ENCODE results near the gene CHRM4. TPM values are rescaled to one million over a fixed set of nuclear protein-coding genes. Genes with fewer than 3 reads are reported as not detected.

Gene CHRM4
- total RNA-seq, 5 donors from 2014 or later (not counting 1 experiment from before 2014, with no cell fraction given), result 0.18 to 3.9 (median 1.5) TPM; not detected in 1

DNA sequence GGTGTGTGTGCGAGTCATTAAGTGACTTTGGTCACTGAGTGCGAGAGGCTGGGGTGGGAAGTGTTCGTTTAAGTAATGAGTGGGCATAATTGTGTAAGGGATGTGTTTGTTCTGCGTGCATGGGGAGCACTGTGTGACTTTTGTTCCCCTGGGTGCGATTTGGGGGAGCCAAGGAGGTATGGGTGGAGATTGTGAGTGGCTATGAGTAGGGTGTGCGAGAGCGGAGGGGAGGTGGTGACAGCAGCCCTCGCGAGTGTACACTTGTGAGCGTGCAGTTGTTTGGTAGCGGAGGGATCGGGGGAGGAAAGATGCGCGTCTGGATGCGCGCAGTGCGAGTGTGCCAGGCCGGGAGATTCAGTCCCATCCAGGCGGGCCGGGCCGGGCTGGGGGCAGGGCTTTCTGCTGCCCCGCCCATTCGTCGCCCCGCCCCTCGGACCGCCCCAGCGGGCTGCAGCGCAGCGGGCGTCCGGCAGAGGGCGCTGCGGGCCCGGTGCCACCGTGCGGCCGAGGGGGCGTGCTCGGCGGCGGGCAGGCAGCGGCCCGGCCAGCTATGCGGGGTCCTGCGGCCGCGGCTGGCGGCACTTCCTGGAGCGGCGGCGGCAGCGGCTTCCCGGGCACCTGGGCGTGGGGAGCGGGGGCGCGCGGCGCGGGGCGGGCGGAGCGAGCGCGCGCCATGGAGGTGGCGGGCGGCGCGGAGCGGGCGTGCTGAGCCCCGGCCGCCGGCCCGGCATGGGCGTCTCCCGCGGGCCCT, 44.5 kb downstream of the CHRM4 start, which contains the start of gene DGKZ:
Gene DGKZ, plus strand, starts transcription at position 578 of the 751 bp plus-strand sequence. CDS start 197 bp downstream, outside the sequence.
- ATAC-seq (replicated peaks in 1 of 4), result peak; percentile 68 to 84 (median 74)
- POLR2A ChIA-PET, result no interaction called here
- peaks cover 0 to 15% of the 10 kb centered on the region in 2 donors for H3K36me3 ChIP-seq (ENCODE audit: control insufficient read depth in 2 of 2, extremely low read depth in 1 of 2, insufficient read depth in 1 of 2, low read length in 1 of 2)

DNA sequence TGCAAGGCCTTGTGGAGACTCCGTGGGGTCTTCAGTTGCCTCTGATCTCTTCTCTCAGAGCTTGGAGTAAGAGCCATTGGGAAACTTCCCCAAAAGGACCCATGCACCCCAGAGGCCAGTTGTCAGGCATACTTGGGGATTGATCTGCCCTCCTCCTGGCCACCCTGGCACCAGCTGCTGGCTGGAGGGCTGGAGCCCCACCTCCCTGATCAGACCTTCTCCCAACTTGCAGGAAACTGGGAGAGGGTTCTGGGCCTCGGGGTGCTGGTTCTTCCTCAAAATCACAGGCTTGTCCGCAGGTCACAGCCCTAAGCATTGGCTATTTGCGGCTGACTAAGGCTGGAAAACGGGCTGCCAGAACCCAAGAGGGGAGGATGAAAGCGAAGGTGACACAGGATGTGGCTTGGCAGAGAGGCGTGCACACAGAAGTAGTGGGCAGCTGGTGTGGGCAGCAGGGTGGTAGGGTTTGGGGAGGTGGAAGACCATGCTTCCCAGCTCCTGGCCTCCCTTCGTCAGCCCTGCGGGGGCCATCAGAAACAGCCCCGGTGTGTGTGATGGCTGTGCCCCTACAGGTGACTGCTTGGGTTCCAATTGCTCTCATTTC, 45.6 kb downstream of the CHRM4 start:
- WGBS (ENCODE audit: insufficient coverage), result 0% methylated on average over 6 of the region's 10 CpGs
- CTCF ChIA-PET, result interaction anchor here in 1 of 2 donors (0.6 kb wide), 1 partner anchor 11 kb away, joined by 3 read pairs; no protein-coding TSS in a partner anchor
- peak overlapping the region; percentile 56 to 85 for H3K4me3 ChIP-seq (ENCODE audit: control insufficient read depth in 1 of 2, extremely low read depth in 1 of 2, low read length in 1 of 2)

More for the DNA sequence above, 44.5 kb downstream of the CHRM4 start, which contains the start of gene DGKZ:
- peaks cover 0 to 3% of the 10 kb centered on the region in 2 experiments for H3K27me3 ChIP-seq (replicated peaks in 1 of 2; ENCODE audit: control insufficient read depth in 2 of 2, extremely low read depth in 1 of 2, insufficient read depth in 2 of 2, low read length in 1 of 2)
- H3K4me1 Mint-ChIP-seq, result peaks cover 81 to 87% (median 87%) of the 10 kb centered on the region in 3 donors
- WGBS (ENCODE audit: insufficient coverage), result 3% methylated on average over 80 of the region's 80 CpGs
- peak within 1 kb of the TSS; percentile 63 for H3K27ac ChIP-seq (ENCODE audit: low read length)
- H3K4me3 Mint-ChIP-seq, result peak within 1 kb of the TSS; percentile 85 to 94 (median 91)
- peaks cover 64 to 87% of the 10 kb centered on the region in 2 experiments for H3K4me1 ChIP-seq (ENCODE audit: control insufficient read depth in 1 of 2, extremely low read depth in 1 of 2, insufficient read depth in 2 of 2, low read length in 2 of 2)
- H3K4me3 ChIP-seq (ENCODE audit: control insufficient read depth in 1 of 2, extremely low read depth in 1 of 2, low read length in 1 of 2), result peak within 1 kb of the TSS; percentile 89 to 94
- H3K27me3 Mint-ChIP-seq, result no peaks in the 10 kb centered on the region
- H3K9me3 ChIP-seq, result no peaks in the 10 kb centered on the region
- no peaks in the 10 kb centered on the region for H3K36me3 Mint-ChIP-seq
- no peaks in the 10 kb centered on the region for H3K9me3 Mint-ChIP-seq
- CTCF ChIA-PET, result interaction anchor here in 1 of 2 donors (0.6 to 3.1 kb wide), 3 partner anchors 11 to 13 kb away, joined by 3 to 13 read pairs (median 3); no protein-coding TSS in a partner anchor
- H3K27ac Mint-ChIP-seq, result peak within 1 kb of the TSS; percentile 97 to 98
- DNase-seq, result peak; percentile 76 to 96 (median 86)

DNA sequence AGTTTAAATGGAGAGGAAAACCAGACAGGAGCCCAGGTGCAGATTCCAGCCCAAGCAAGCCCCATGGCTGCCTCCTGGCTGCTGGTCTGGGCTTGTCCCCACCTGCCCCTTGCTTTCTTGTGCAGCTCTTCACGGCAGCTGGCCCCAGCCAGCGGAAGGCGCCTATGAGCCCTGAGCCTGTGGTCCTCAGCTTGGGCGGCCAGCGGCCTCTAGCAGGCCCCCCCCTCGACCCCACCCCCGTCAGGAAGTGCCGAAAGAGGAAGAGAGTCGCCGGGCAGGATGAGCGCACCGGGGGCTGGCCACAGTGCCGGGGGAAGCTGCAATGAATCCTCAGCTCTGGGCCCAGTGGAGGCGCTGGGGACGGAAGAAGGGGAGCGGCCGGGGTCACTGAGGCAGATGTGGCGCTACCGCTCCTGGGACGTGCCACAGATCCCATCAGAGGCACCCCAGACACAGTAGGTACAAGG, 46.4 kb downstream of the CHRM4 start:
- WGBS (ENCODE audit: insufficient coverage), result 33% methylated on average over 14 of the region's 20 CpGs
- ChIA-PET CTCF (no interaction called here), POLR2A (interaction anchor here in 1 of 2 donors (1.0 kb wide), 1 partner anchor 12 kb away, joined by 3 read pairs; no protein-coding TSS in a partner anchor)
- DNase-seq, result peak in 1 of 35 experiments; percentile 44
- Mint-ChIP-seq H3K27ac (peak overlapping the region; percentile 88), H3K9me3 (no peaks in the 10 kb centered on the region), H3K4me3 (peak overlapping the region; percentile 81 to 85 (median 83)), H3K36me3 (no peaks in the 10 kb centered on the region), H3K4me1 (peaks cover 78 to 88% (median 83%) of the 10 kb centered on the region in 3 donors), H3K27me3 (no peaks in the 10 kb centered on the region)
- peaks cover 64 to 82% of the 10 kb centered on the region in 2 experiments for H3K4me1 ChIP-seq (ENCODE audit: control insufficient read depth in 1 of 2, extremely low read depth in 1 of 2, insufficient read depth in 2 of 2, low read length in 2 of 2)
- peak overlapping the region; percentile 56 to 85 for H3K4me3 ChIP-seq (ENCODE audit: control insufficient read depth in 1 of 2, extremely low read depth in 1 of 2, low read length in 1 of 2)
- H3K27ac ChIP-seq (ENCODE audit: low read length), result peak overlapping the region; percentile 40
- H3K36me3 ChIP-seq (ENCODE audit: control insufficient read depth in 2 of 2, extremely low read depth in 1 of 2, insufficient read depth in 1 of 2, low read length in 1 of 2), result peaks cover 0 to 6% of the 10 kb centered on the region in 2 donors
- no peak for ATAC-seq (replicated peaks in 1 of 4)
- peaks cover 0 to 3% of the 10 kb centered on the region in 2 experiments for H3K27me3 ChIP-seq (replicated peaks in 1 of 2; ENCODE audit: control insufficient read depth in 2 of 2, extremely low read depth in 1 of 2, insufficient read depth in 2 of 2, low read length in 1 of 2)
- H3K9me3 ChIP-seq, result no peaks in the 10 kb centered on the region

More for the DNA sequence above, 45.6 kb downstream of the CHRM4 start:
- Histone ChIP-seq H3K27ac (ENCODE audit: low read length) (peak overlapping the region; percentile 6), H3K36me3 (ENCODE audit: control insufficient read depth in 2 of 2, extremely low read depth in 1 of 2, insufficient read depth in 1 of 2, low read length in 1 of 2) (peaks cover 0 to 10% of the 10 kb centered on the region in 2 donors), H3K27me3 (replicated peaks in 1 of 2; ENCODE audit: control insufficient read depth in 2 of 2, extremely low read depth in 1 of 2, insufficient read depth in 2 of 2, low read length in 1 of 2) (peaks cover 0 to 3% of the 10 kb centered on the region in 2 experiments), H3K9me3 (no peaks in the 10 kb centered on the region), H3K4me1 (ENCODE audit: control insufficient read depth in 1 of 2, extremely low read depth in 1 of 2, insufficient read depth in 2 of 2, low read length in 2 of 2) (peaks cover 64 to 84% of the 10 kb centered on the region in 2 experiments)
- Mint-ChIP-seq H3K4me1 (peaks cover 81 to 87% (median 87%) of the 10 kb centered on the region in 3 donors), H3K27ac (peak overlapping the region; percentile 88), H3K36me3 (no peaks in the 10 kb centered on the region), H3K27me3 (no peaks in the 10 kb centered on the region), H3K4me3 (peak overlapping the region; percentile 81 to 85 (median 83)), H3K9me3 (no peaks in the 10 kb centered on the region)
- no peak for ATAC-seq (replicated peaks in 1 of 4)
- DNase-seq, result peak in 2 of 35 experiments; percentile 31 to 51
- POLR2A ChIA-PET, result interaction anchor here in 1 of 2 donors (1.0 to 1.1 kb wide), 2 partner anchors 12 to 13 kb away, joined by 3 read pairs; no protein-coding TSS in a partner anchor

DNA sequence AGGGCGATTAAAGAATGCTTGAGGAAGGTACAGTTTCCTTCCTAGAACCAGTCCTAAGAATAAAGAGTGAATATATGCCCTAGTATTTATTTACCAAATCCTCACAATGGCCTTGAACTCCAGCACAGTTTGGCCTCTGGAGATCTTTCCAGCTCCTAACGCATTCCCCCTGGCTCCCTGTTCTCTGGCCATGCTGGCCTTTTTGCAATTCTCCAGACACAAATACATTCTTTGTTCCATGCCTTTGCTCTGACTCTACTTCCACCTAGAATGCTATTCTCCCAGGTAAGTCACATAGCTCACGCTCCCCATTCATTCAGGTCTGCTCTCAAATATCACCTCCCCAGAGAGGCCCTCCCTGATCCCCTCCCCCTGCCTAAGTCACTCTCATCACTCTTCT, 48.1 kb downstream of the CHRM4 start:
- H3K4me1 Mint-ChIP-seq, result peaks cover 76 to 88% (median 82%) of the 10 kb centered on the region in 3 donors
- no peak for ATAC-seq (replicated peaks in 1 of 4)
- no peaks in the 10 kb centered on the region for H3K36me3 ChIP-seq (ENCODE audit: control insufficient read depth in 2 of 2, extremely low read depth in 1 of 2, insufficient read depth in 1 of 2, low read length in 1 of 2)
- POLR2A ChIA-PET, result interaction anchor here in 1 of 2 donors (0.6 kb wide), 1 partner anchor 45 kb away, joined by 4 read pairs; no protein-coding TSS in a partner anchor
- H3K9me3 ChIP-seq, result no peaks in the 10 kb centered on the region
- DNase-seq, result no peak
- no peaks in the 10 kb centered on the region for H3K9me3 Mint-ChIP-seq
- 95% methylated on average over 2 of the region's 3 CpGs for whole genome bisulfite sequencing (ENCODE audit: insufficient coverage)
- H3K27me3 ChIP-seq (replicated peaks in 1 of 2; ENCODE audit: control insufficient read depth in 2 of 2, extremely low read depth in 1 of 2, insufficient read depth in 2 of 2, low read length in 1 of 2), result peaks cover 0 to 7% of the 10 kb centered on the region in 2 experiments
- H3K36me3 Mint-ChIP-seq, result no peaks in the 10 kb centered on the region
- H3K27ac ChIP-seq (ENCODE audit: low read length), result no peak overlapping the region
- no peaks in the 10 kb centered on the region for H3K27me3 Mint-ChIP-seq
- peak overlapping the region; percentile 88 for H3K27ac Mint-ChIP-seq
- H3K4me1 ChIP-seq (ENCODE audit: control insufficient read depth in 1 of 2, extremely low read depth in 1 of 2, insufficient read depth in 2 of 2, low read length in 2 of 2), result peaks cover 69 to 77% of the 10 kb centered on the region in 2 experiments
- CTCF ChIA-PET, result interaction anchor here (0.8 to 1.0 kb wide), 2 partner anchors 10 to 239 kb away, joined by 3 to 6 read pairs; no protein-coding TSS in a partner anchor
- peak overlapping the region in 1 of 3 donors; percentile 85 for H3K4me3 Mint-ChIP-seq
- no peak overlapping the region for H3K4me3 ChIP-seq (ENCODE audit: control insufficient read depth in 1 of 2, extremely low read depth in 1 of 2, low read length in 1 of 2)

DNA sequence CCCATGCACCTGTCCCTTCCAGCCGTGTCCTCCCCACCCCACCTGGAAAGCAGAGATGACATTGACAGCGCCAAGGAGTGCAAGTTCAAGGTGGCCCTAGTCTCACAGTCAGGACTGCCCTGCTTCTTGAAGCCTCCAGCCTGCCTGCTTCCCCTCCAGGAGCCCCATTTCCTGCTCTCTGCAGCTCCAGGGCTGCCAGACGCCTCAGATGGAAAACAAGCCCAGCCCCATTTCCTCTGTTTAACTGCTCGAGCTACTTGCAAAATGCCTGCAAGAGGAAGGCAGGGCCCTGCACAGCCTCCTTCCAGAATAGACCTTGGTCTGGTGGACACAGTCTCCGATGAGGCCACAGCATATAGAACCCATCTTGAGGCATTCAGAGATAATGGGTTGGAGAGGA, 49.3 kb downstream of the CHRM4 start:
- peak overlapping the region in 1 of 3 donors; percentile 63 for H3K4me3 Mint-ChIP-seq
- CTCF ChIA-PET, result interaction anchor here in 1 of 2 donors (0.6 kb wide), 1 partner anchor 29 kb away, joined by 3 read pairs; no protein-coding TSS in a partner anchor
- H3K9me3 ChIP-seq, result no peaks in the 10 kb centered on the region
- H3K27me3 ChIP-seq (replicated peaks in 1 of 2; ENCODE audit: control insufficient read depth in 2 of 2, extremely low read depth in 1 of 2, insufficient read depth in 2 of 2, low read length in 1 of 2), result peaks cover 0 to 9% of the 10 kb centered on the region in 2 experiments
- POLR2A ChIA-PET, result no interaction called here
- peak in 6 of 35 experiments; percentile 17 to 53 (median 42) for DNase-seq
- 40% methylated on average over 3 of the region's 5 CpGs for WGBS (ENCODE audit: insufficient coverage)
- peak overlapping the region in 1 of 2 donors; percentile 58 for H3K4me3 ChIP-seq (ENCODE audit: control insufficient read depth in 1 of 2, extremely low read depth in 1 of 2, low read length in 1 of 2)
- H3K27ac ChIP-seq (ENCODE audit: low read length), result peak overlapping the region; percentile 26
- H3K27me3 Mint-ChIP-seq, result no peaks in the 10 kb centered on the region
- peaks cover 86 to 97% (median 89%) of the 10 kb centered on the region in 3 donors for H3K4me1 Mint-ChIP-seq
- H3K36me3 ChIP-seq (ENCODE audit: control insufficient read depth in 2 of 2, extremely low read depth in 1 of 2, insufficient read depth in 1 of 2, low read length in 1 of 2), result peaks cover 0 to 4% of the 10 kb centered on the region in 2 donors
- ATAC-seq (replicated peaks in 1 of 4), result peak in 3 of 4 experiments; percentile 17 to 27 (median 17)
- peak overlapping the region; percentile 88 for H3K27ac Mint-ChIP-seq
- H3K36me3 Mint-ChIP-seq, result no peaks in the 10 kb centered on the region
- H3K4me1 ChIP-seq (ENCODE audit: control insufficient read depth in 1 of 2, extremely low read depth in 1 of 2, insufficient read depth in 2 of 2, low read length in 2 of 2), result peaks cover 75 to 80% of the 10 kb centered on the region in 2 experiments
- no peaks in the 10 kb centered on the region for H3K9me3 Mint-ChIP-seq

Measured in T-cell (primary cell).